ENCODE results near the gene NUBPL. TPM values are rescaled to one million over a fixed set of nuclear protein-coding genes. Genes with fewer than 3 reads are reported as not detected.

The NUBPL gene
- 7.6 to 11.0 TPM (median 7.9 TPM) in 5 replicates for total RNA-seq (2022; extraction: Qiagen RNA extraction)

DNA sequence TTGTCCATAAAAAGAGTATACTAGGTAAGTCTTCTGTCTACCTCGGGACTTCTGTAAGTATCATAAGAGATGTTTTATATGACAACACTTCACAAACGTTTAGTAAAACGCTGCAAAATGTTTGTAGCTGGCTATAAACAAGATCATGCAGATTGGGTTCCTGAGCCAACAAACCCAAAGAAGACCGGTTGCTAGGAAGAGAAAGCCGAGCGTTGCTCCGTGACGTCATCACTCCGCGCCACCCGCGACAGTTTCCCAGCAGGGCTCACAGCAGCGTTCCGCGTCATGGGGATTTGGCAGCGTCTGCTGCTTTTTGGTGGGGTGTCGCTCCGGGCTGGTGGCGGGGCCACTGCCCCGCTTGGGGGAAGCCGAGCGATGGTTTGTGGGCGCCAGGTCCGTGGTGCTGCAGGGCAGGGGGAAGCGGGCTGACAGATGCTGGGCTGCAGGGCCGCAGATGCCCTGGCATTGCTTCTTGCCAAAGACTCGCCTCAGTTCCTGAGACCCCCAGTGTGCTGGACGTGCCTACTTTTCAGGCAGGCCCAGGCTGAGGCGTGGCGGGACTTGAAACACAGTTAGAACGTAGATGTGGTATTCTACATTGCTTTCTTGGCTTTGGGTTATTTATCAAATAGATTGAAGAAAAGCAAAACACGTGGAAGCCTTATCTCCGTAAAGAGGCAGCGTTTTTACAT is at the start of gene NUBPL:
TSS of gene NUBPL (plus strand) at position 250 of the 692 bp plus-strand sequence. CDS start at position 286, 36 bp downstream.

Other genes with a start within 250 kb of the NUBPL start
- gene HEATR5A, start 140.9 kb upstream of the NUBPL start, total RNA-seq (2022; extraction: Qiagen RNA extraction): 15.5 to 22.4 TPM (median 21.2 TPM) in 5 replicates
- gene DTD2, start 103.9 kb upstream of the NUBPL start, total RNA-seq (2022; extraction: Qiagen RNA extraction): 15.5 to 20.7 TPM (median 17.7 TPM) in 5 replicates
- not detected in 5 replicates for gene GPR33, start 73.4 kb upstream of the NUBPL start, total RNA-seq (2022; extraction: Qiagen RNA extraction)

Measured in A549 treated with CORT108297 at 1 μM for 4 hours (cell line).